Islet precursor cell (in vitro differentiated cells): ENCODE data around the gene SRCAP.
A peak's percentile ranks its signal among the peaks of the same experiment; 100 is the strongest.

Source experiments
- DNase-seq: peaks from one replicate; pipeline ENCODE4 v3.0.0-alpha.2; 2018

The SRCAP gene

GRCh38 chr16:30737794-30738648, 39.0 kb downstream of the SRCAP start:
- no peak for DNase-seq

DNA sequence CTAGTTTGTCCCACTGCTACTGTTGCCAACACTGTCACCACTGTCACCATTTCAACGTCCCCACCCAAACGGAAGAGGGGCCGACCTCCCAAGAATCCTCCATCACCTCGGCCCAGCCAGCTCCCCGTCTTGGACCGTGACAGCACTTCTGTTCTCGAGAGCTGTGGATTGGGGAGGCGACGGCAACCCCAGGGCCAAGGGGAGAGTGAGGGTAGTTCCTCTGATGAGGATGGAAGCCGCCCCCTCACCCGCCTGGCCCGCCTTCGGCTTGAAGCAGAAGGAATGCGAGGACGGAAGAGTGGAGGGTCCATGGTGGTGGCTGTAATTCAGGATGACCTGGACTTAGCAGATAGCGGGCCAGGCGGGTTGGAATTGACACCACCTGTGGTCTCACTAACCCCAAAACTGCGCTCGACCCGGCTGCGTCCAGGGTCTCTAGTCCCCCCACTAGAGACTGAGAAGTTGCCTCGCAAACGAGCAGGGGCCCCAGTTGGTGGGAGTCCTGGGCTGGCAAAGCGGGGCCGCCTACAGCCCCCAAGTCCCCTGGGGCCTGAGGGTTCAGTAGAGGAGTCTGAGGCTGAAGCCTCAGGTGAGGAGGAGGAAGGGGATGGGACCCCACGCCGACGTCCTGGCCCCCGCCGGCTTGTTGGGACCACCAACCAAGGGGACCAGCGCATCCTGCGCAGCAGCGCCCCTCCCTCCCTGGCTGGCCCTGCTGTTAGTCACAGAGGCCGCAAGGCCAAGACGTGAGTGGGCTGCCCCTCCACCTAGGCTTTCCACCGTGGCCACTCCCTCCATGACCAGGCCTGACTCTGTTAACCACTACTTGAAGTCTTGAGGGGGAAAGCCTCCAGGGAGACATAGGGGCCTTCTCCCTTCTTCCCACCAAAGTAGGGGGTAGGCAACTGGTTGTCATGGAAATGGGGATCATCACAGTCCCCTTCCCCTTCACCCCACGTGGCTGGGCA, 40.3 kb downstream of the SRCAP start:
- peak; percentile 62 for DNase-seq

DNA sequence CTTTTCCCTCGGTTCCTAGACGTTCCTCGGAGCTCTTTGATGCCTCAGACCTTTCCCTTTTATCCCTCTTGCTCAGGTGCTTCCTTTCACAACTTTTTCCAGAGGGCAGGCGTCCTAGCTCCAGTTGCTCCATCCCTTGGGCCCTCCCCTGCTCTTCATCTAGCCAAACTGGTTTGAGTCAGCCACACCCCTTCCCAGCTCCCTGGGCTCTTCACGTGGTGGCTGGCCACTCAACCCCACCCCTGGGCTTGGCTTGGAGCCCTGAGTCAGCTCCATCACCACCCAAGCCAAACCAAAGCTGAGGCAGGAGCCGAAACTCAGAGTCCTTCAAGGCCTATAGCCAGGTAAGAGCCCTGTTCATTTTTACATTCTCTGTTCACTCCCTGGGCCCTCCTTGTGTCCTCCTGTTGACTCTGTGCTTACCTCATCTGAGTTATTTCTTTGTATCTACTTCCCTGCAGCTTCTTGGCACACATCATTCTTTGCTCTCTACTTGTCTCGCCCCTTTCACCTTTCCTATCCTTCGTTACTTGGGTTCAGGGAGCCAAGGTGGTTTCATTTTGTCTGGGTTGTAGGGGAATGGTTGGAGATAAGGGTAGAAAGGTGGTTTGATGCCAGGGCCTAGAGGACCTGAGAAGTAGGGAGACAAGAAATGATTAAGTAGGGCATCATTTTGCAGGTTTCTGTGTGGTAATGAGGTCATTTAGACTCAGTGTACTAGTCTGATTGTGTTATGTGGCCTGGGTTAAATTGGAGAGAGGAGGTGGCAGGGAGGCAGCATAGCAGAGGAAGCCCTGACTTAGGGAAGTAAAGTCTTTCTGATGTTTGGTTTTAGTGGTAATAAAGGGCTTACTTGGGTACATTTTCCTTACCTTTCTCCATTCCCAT, 41.6 kb downstream of the SRCAP start:
- peak; percentile 97 for DNase-seq

DNA sequence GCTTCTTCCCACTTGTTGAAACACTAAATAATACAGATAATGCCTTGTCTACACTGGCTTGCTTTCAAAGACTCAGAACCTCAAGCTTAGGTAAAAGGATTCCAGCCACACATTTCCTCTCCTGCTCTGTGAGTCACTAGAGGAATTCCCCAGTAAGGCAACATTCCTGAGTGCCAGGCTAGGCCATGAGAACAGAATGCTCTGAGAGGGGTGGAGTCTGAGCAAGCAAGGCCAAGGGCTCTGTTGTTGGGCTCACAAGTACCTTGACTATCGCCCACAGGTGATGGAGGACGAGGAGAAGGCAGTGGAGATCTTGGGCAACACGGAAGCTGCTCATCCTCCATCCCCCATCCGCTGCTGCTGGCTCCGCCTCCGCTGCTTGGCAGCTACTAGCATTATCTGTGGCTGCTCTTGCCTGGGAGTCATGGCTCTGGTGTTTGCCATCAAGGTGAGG, 42.5 kb downstream of the SRCAP start:
- peak; percentile 97 for DNase-seq

- DNase-seq = no peak
These were observed 44.7 kb downstream of the SRCAP start for GRCh38 chr16:30743716-30744115.

GRCh38 chr16:30744183-30744582, 45.2 kb downstream of the SRCAP start:
- no peak for DNase-seq

GRCh38 chr16:30745082-30745481, 46.1 kb downstream of the SRCAP start:
- no peak for DNase-seq

DNA sequence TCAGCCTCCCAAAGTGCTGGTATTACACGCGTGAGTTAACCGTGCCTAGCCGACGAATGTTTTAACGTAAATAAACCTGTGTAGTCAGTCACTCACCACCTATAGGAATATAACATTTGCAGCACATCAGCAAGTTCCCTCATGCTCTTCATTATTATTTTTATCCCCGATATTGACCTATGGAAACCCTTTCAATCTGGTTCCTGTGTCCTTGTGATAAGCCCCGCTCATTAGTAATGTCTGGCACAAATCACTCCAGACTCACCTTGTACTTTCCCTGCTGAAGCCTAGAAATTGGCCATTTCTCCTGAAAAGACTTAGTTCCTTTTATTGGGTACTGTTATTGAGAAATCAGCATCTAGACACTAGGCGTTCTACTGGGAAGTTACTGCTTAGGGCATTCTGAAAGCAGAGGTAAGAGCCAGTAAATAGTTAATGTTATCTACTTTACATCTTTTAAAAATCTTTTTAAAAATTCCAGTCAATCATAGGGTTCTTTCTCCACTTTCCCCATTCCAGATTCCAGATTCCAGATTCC, 47.7 kb downstream of the SRCAP start:
- no peak for DNase-seq

DNA sequence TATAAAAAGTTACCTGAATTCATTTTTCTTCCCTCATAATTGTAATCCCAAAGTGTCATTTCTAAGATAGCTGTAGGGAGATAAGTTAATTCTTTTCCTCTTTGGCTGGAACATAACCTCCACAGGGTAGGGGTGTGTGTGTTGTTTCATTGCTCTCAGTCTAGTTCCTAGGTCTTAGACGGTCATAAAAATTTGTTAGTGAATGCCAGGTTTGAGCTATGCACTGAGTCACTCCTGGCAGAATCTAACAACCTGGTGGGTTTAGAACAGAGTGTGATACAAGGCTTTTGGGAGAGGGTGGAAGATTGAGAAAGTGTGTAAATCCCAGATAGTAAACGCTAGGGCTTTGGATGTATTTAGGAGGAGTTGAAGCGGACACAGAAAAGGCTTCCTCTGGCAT, 48.4 kb downstream of the SRCAP start:
- no peak for DNase-seq

- DNase-seq = peak; percentile 100
These were observed 49.0 kb downstream of the SRCAP start, which contains the start of gene PHKG2 for GRCh38 chr16:30747799-30748633. PHKG2 (plus strand) TSS chr16:30748425; CDS start chr16:30748821, 396 bp downstream.

DNA sequence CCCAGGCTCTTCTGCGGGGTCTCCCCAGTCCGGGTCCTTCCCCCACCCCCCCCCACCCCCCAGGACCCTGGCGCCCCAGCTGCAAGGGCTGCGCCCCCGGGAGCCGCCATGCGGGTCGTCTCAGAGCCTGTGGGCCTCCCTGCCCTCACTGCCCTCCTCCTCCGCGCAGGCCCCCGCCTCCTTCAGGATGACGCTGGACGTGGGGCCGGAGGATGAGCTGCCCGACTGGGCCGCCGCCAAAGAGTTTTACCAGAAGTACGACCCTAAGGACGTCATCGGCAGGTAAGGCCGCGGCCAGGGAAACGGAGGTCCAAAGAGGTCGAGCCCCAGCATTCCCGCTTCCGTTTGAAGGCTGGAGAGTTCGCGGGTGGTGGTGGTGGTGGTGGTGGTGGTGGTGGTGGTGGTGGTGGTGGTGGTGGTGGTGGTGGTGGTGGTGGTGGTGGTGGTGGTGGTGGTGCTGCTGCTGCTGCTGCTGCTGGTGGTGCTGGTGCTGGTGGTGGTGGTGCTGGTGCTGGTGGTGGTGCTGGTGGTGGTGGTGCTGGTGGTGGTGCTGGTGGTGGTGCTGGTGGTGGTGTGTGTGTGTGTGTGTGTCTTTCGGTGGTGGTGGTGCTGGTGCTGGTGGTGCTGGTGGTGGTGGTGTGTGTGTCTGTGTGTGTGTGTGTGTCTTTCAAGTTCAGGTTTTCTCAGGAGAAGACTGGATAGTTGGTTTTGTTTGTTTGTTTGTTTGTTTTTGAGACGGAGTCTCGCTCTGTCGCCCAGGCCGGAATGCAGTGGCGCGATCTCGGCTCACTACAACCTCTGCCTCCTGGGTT, 49.9 kb downstream of the SRCAP start:
- DNase-seq = peak; percentile 84

DNA sequence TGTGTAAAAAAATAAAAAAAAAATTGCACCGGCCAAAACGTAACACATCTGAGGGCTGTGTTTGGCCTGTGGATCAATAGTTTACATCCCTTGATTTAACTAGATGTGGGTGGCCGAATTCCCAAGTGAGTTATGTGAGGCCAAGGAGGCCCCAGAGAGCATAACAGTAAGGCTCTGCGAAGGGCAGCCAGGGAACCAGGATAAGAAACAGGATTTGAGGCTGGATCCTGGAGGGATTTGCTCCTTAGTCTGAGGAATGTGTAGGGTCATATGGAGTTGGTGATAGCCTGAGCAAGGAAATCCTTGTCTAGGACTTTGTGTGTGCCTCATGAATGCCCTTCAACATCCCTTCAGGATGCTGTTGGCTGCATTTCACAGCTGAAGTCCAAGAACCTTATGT, 51.2 kb downstream of the SRCAP start:
- no peak for DNase-seq

DNA sequence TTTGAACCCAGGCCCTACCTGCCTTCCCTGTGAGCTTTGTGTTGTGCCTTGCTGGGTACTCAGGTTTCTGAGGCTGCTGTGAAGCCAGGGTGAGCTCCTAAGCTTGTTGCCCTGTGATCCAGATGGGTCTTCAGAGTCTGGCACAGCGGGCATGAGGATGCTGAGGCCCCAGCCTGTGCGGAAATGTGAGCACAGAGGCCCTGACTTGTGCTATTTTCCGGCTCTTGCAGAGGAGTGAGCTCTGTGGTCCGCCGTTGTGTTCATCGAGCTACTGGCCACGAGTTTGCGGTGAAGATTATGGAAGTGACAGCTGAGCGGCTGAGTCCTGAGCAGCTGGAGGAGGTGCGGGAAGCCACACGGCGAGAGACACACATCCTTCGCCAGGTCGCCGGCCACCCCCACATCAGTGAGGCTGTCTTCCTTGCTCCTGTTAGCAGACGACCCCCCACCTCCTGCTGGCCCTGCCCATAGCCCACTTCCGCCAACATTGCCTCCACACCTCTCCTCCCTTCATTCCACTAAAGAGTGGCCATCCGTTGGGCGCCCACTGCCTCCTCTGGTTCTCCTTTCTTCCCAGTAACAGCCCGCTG, 52.0 kb downstream of the SRCAP start:
- DNase-seq = no peak

DNA sequence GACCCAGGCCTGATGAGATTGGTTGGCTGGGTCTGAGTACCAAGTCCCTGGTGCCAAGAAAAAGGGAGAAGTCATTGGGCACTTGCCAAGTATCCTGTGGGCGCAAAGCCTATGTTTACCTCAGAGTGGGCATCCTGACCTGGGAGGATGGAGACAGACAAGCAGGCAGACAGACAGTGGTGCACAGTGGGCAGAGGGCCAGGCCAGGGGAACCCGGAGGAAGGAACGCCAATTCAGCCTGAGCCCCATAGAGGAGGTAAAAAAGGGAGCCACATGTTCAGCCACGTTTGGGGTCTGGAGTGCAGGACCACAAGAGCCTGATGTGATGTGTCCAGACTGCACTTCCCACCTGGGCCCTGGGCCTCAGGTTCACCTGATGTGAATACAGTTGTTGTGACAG, 54.6 kb downstream of the SRCAP start:
- no peak for DNase-seq

- DNase-seq = no peak
These were observed 57.2 kb downstream of the SRCAP start for GRCh38 chr16:30755955-30756780.

DNA sequence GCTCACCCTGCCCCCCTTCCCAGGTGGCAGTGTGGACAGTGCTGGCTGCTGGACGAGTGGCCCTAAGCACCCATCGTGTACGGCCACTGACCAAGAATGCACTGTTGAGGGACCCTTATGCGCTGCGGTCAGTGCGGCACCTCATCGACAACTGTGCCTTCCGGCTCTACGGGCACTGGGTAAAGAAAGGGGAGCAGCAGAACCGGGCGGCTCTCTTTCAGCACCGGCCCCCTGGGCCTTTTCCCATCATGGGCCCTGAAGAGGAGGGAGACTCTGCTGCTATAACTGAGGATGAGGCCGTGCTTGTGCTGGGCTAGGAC, 57.8 kb downstream of the SRCAP start:
- no peak for DNase-seq

DNA sequence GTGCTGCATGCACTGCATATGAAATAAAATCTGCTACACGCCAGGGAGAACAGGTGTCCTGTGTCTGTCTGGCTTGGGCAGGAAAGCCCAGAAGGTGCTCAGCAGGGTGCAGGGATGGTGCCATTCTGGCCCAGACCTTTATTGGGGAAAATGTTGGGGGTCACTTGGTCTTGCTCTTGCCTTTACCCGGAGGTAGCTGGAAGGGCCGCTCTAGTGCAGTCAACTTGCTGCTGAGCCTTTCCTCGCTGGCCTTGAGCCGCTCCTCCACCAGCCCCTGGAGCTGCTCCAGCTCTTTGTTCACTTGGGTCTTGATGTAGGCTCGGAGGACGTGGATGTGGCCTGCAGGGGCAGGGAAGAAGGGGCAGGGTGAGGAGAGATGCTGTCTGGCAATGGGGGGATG, 58.3 kb downstream of the SRCAP start:
- no peak for DNase-seq

- peak; percentile 42 for DNase-seq
These were observed 60.1 kb downstream of the SRCAP start for GRCh38 chr16:30758988-30759491.

- DNase-seq = no peak
These were observed 61.1 kb downstream of the SRCAP start for GRCh38 chr16:30760001-30760559.
